CD4-positive, alpha-beta T cell treated with Interleukin-17A for 1 hour (primary cell): ENCODE results near the gene CREB3L4.
"Not testable (repeated sequence)": the region's sequence is repeated elsewhere in the genome, so short reads cannot be mapped to it uniquely, and the experiment has no call there.

Experiments used
- DNase-seq: peaks from one replicate; pipeline ENCODE4 v3.0.0-alpha.2; 2020

CREB3L4 gene

DNA sequence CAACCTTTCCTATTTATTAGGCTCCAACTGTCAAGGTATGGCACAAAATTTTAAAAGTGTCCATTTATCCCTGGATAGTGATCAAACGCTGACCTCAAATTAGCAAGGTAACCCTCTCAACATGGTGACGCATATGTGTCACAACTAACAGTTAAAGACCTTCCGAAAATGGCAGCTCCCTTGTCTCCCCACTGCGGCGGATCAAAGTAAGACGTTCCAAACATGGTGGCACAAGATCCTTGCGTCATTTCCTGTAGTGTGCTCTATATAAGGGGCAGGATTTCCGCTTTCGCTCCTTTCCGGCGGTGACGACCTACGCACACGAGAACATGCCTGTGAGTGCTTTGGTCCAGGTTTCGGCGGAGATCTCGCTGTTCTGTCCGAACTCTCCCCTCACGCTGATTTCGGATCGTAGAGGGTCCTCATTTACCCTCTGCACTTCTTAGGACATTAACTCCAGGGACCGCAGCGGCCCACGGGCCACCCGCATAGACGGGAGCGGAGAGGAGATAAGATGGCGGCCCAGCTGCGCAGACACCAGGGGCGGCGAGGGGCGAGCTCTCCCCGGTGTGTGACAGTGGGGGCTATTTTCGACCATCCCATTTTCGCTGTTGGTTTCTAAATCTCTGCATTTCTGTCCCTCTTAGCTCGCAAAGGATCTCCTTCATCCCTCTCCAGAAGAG, 22.9 kb downstream of the CREB3L4 start, which contains the start of gene RPS27:
Gene RPS27, plus strand, starts transcription at position 295 of the 683 bp plus-strand sequence. Its CDS starts 35 bp downstream, at position 330.
- DNase-seq, result peak; percentile 97

DNA sequence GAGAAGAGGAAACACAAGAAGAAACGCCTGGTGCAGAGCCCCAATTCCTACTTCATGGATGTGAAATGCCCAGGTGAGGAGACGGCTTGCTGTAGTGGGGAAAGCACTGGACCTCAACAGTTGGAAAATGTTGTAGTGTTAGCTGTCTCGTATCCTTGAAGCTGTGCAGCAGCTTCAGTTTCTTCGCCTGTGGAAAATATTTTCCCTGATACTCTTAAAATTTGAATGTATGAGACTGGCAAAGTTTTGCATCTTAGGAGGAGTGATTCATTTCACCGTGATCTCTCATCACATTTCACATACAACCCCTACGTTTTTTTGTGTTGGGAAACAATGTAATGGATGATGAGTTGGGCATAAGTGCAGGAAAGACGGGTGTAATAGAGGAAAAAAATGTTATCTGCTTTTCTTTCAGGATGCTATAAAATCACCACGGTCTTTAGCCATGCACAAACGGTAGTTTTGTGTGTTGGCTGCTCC, 23.5 kb downstream of the CREB3L4 start:
- no peak for DNase-seq

GRCh38 chr1:153991806-153992205, 24.1 kb downstream of the CREB3L4 start:
- DNase-seq, result peak; percentile 16

DNA sequence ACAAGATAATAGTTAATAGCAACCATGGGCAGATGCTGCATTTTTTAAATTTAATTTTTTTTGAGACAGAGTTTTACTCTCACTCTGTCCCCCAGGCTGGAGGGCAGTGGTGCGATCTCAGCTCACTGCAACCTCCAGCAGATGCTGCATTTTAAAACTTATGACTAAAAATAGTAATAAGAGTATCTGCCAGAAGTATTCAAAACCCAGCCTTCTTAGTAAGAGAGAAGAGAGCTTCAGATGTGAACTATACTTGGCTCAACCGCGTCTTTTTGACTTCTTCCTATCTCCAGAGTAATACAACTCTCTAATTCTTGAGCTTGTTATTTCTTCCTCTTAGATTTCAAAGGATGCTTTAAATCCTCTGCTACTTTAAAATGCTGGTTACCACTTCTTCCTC, 27.5 kb downstream of the CREB3L4 start:
- no peak for DNase-seq

DNA sequence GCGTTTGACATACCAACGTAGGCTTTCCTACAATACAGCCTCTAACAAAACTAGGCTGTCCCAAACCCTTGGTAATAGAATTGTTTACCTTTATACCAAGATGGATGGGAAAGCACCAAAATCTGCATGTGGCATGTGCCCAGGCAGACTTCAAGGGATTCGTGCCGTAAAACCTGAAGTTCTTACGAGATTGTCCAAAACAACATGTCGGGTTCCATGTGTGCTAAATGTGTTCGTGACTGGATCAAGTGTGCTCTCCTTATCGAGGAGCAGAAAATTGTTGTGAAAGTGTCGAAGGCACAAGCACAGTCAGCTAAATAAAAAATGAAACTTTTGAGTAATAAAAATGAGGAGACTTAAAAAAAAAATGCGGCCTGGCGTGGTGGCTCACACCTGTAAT, 27.9 kb downstream of the CREB3L4 start:
- no peak for DNase-seq

DNA sequence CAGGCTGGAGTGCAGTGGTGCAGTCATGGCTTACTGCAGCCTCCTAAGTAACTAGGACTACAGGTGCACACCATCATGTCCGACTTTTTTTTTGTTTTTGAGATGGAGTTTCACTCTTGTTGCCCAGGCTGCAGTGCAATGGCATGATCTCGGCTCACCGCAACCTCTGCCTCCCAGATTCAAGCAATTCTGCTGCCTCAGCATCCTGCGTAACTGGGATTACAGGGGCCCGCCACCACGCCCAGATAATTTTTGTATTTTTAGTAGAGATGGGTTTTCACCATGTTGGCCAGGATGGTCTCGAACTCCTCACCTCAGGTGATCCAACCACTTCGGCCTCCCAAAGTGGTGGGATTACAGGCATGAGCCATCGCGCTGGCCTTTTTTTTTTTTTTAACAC, 29.2 kb downstream of the CREB3L4 start:
- DNase-seq, result not testable (repeated sequence)

DNA sequence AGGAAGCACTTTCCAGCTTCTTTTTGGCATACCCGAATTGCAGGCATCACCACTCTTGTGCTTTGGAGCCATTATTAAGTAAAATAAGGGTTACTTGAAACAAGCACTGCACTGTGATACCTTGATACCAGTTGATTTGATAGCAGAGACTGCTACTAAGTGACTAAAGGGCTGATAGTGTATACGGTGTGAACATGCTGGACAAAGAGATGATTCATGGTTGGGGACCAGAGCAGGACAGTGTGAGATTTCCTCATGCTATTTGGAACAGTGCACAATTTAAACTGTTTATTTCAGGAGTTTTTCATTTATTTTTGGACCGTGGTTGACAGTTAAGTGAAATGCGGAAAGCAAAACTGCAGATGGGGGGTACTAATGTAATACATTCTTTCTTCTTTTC, 32.7 kb downstream of the CREB3L4 start:
- no peak for DNase-seq

- no peak for DNase-seq
Observed at GRCh38 chr1:154006136-154006535, 38.4 kb downstream of the CREB3L4 start.

- no peak for DNase-seq
Observed at GRCh38 chr1:154012129-154012528, 44.4 kb downstream of the CREB3L4 start.

- DNase-seq, result not testable (repeated sequence)
Observed at GRCh38 chr1:154012543-154012942, 44.8 kb downstream of the CREB3L4 start.

DNA sequence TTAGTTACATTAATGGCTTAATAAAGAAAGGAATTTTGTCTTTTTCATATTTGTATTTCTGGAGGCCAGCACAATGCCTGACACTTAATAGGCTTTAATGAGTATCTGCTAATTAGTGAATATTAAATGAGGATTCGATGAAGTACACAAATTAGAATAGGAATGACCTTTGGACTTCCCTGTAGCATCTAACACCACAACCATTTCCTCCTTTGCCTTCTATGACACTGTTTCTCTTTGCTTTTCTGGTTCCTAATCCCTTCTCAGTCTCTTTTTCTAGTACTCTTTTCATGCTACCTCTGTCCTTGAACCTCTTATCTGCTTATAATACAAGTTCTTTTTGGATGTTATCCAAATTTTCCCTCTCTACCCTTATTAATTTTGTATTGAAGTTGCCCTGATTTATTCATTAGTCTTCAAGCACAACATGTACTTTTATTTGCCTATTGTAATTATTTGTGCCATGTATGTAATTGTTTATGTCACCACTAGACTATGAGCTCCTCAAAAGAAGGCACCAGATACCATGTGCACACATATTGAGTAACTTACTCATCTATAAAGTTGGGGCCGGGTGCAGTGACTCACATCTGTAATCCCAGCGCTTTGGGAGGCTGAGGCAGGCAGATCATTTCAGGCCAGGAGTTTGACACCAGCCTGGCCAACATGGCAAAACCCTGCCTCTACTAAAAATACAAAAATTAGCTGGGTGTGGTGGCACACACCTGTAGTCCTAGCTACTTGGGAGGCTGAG, 46.6 kb downstream of the CREB3L4 start:
- DNase-seq, result no peak

- DNase-seq, result no peak
Observed at GRCh38 chr1:154019269-154019668, 51.6 kb downstream of the CREB3L4 start.

- DNase-seq, result no peak
Observed at GRCh38 chr1:154019940-154020339, 52.2 kb downstream of the CREB3L4 start.
